Effector memory CD4-positive, alpha-beta T cell (primary cell): Measurements from ENCODE around the gene RUFY2.

ENCODE experiments used
- DNase-seq, 3 donors: peaks; one replicate each; pipeline ENCODE4 v3.0.0-alpha.2; 2020
- H3K27ac ChIP-seq: 2 replicates; pipeline ENCODE4 v1.7.0; 2013; ENCODE audit warnings: mild to moderate bottlenecking, low read length, moderate library complexity; ENCODE audit not compliant: insufficient read depth, poor library complexity, severe bottlenecking
- H3K27me3 ChIP-seq: replicated peaks from 2 replicates; pipeline ENCODE4 v1.7.0; 2013; ENCODE audit warnings: mild to moderate bottlenecking, low read length; ENCODE audit not compliant: insufficient read depth, control insufficient read depth, poor library complexity, severe bottlenecking
- H3K36me3 ChIP-seq: 2 replicates; pipeline ENCODE4 v1.7.0; 2013; ENCODE audit warnings: mild to moderate bottlenecking, low read length, moderate library complexity; ENCODE audit not compliant: control insufficient read depth, insufficient read depth
- H3K4me1 ChIP-seq: 2 replicates; pipeline ENCODE4 v1.7.0; 2013; ENCODE audit warnings: low read length, mild to moderate bottlenecking; ENCODE audit not compliant: control insufficient read depth, insufficient read depth, poor library complexity, severe bottlenecking
- H3K4me3 ChIP-seq: 2 replicates; pipeline ENCODE4 v1.7.0; 2013; ENCODE audit warnings: low read length, low read depth, mild to moderate bottlenecking; ENCODE audit not compliant: insufficient read depth, poor library complexity, severe bottlenecking
- H3K9me3 ChIP-seq: 2 replicates; pipeline ENCODE4 v1.7.0; 2013; ENCODE audit warnings: mild to moderate bottlenecking, low read length, moderate library complexity; ENCODE audit not compliant: control insufficient read depth

RUFY2 gene

GRCh38 chr10:68301790-68302502 lies 105.1 kb downstream of the RUFY2 start:
- no peak overlapping the region for H3K27ac ChIP-seq
- H3K4me1 ChIP-seq, result no peaks in the 10 kb centered on the region
- H3K4me3 ChIP-seq, result no peak overlapping the region
- no peaks in the 10 kb centered on the region for H3K36me3 ChIP-seq
- H3K27me3 ChIP-seq, result no peaks in the 10 kb centered on the region
- no peaks in the 10 kb centered on the region for H3K9me3 ChIP-seq
- DNase-seq, result no peak

GRCh38 chr10:68301301-68301700 lies 105.8 kb downstream of the RUFY2 start:
- H3K27ac ChIP-seq, result no peak overlapping the region
- H3K4me3 ChIP-seq, result no peak overlapping the region

GRCh38 chr10:68296843-68297663 lies 110.0 kb downstream of the RUFY2 start:
- no peak for DNase-seq
- H3K36me3 ChIP-seq, result no peaks in the 10 kb centered on the region
- no peaks in the 10 kb centered on the region for H3K27me3 ChIP-seq
- H3K4me3 ChIP-seq, result no peak overlapping the region
- H3K4me1 ChIP-seq, result no peaks in the 10 kb centered on the region
- H3K27ac ChIP-seq, result no peak overlapping the region
- H3K9me3 ChIP-seq, result no peaks in the 10 kb centered on the region

More at GRCh38 chr10:68301301-68301700, 105.8 kb downstream of the RUFY2 start:
- no peak for DNase-seq
- H3K36me3 ChIP-seq, result no peaks in the 10 kb centered on the region
- no peaks in the 10 kb centered on the region for H3K27me3 ChIP-seq
- H3K9me3 ChIP-seq, result no peaks in the 10 kb centered on the region
- no peaks in the 10 kb centered on the region for H3K4me1 ChIP-seq
